Vagina (tissue), 2 donors: ENCODE measurements around the gene OR5AN1.

Experiments
- CTCF ChIP-seq, 3 experiments: fragments of 450-650 bp in 2 of 3; fragments of 200-600 bp in 1 of 3; sonication (generic) in 1 of 3; IDR thresholded peaks; one replicate each; pipeline ENCODE4 v1.5.1; 2017 to 2019; ENCODE audit warnings: antibody characterized with exemption in 3 of 3, mild to moderate bottlenecking in 2 of 3, moderate library complexity in 2 of 3
- POLR2A ChIP-seq, 2 donors: fragments of 450-650 bp; IDR thresholded peaks; one replicate each; pipeline ENCODE4 v1.6.1; 2017; ENCODE audit warnings: antibody characterized with exemption in 2 of 2, mild to moderate bottlenecking in 2 of 2, moderate library complexity in 2 of 2

- TF ChIP-seq POLR2A (IDR thresholded peaks at IDR 0.05) (no peak), CTCF (IDR thresholded peaks at IDR 0.05) (no peak)
These were observed 57.9 kb downstream of the OR5AN1 start for GRCh38 chr11:59416613-59417012.
